GM12892 (cell line): ENCODE measurements around the gene WAC.

Experiments
- POLR2A ChIP-seq: IDR thresholded peaks from 2 replicates; pipeline ENCODE4 v1.6.1; 2011; ENCODE audit warnings: low read depth, low read length, control low read depth
- POLR2AphosphoS5 ChIP-seq: IDR thresholded peaks from 2 replicates; pipeline ENCODE4 v1.6.1; 2011; ENCODE audit warnings: low read depth, low read length, control low read depth
- TAF1 ChIP-seq: IDR thresholded peaks from 2 replicates; pipeline ENCODE4 v1.6.1; 2011; ENCODE audit warnings: low read depth, mild to moderate bottlenecking, control low read depth, low read length, borderline replicate concordance

DNA sequence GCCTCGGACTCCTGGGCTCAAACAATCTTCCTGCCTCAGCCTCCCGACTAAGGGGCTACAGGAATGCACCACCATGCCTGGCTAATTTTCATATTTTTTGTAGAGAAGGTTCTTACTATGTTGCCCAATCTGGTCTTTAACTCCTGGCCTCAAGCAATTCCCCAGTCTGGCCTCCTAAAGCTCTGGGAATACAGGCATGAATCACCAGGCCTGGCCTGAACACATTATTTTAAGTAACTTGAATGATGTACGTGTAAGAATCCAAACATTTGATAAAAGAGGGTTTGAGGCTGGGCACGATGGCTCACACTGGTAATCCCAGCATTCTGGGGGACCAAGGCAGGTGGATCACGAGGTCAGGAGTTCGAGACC, 131.4 kb downstream of the WAC start:
- no peak for TF ChIP-seq POLR2A
- TF ChIP-seq TAF1 = no peak
- no peak for TF ChIP-seq POLR2AphosphoS5
